HEK293 (cell line): ENCODE data around the gene AHRR.

Experiments used
- ZBTB8A ChIP-seq: fragments of 450-650 bp; formaldehyde crosslinking; IDR thresholded peaks from 2 replicates; pipeline ENCODE4 v1.5.1; 2016; ENCODE audit warnings: missing biosample characterization, missing genetic modification characterization
- ZNF530 ChIP-seq: fragments of 450-650 bp; formaldehyde crosslinking; IDR thresholded peaks from 2 replicates; pipeline ENCODE4 v1.5.1; 2016; ENCODE audit warnings: low read depth, missing biosample characterization, missing genetic modification characterization
- ZNF555 ChIP-seq: fragments of 450-650 bp; formaldehyde crosslinking; conservative IDR thresholded peaks from 2 replicates; pipeline ENCODE4 v1.5.1; 2017; ENCODE audit warnings: missing biosample characterization, mild to moderate bottlenecking, missing genetic modification characterization, inconsistent platforms
- TF ChIP-seq, protein P1 (sequence below): fragments of 450-650 bp; formaldehyde crosslinking; IDR thresholded peaks from 2 replicates; pipeline ENCODE4 v1.5.1; 2016; ENCODE audit warnings: missing biosample characterization, missing genetic modification characterization
- TF ChIP-seq, protein P2 (sequence below): fragments of 450-650 bp; formaldehyde crosslinking; IDR thresholded peaks from 2 replicates; pipeline ENCODE4 v1.5.1; 2016; ENCODE audit warnings: missing biosample characterization, missing genetic modification characterization

DNA sequence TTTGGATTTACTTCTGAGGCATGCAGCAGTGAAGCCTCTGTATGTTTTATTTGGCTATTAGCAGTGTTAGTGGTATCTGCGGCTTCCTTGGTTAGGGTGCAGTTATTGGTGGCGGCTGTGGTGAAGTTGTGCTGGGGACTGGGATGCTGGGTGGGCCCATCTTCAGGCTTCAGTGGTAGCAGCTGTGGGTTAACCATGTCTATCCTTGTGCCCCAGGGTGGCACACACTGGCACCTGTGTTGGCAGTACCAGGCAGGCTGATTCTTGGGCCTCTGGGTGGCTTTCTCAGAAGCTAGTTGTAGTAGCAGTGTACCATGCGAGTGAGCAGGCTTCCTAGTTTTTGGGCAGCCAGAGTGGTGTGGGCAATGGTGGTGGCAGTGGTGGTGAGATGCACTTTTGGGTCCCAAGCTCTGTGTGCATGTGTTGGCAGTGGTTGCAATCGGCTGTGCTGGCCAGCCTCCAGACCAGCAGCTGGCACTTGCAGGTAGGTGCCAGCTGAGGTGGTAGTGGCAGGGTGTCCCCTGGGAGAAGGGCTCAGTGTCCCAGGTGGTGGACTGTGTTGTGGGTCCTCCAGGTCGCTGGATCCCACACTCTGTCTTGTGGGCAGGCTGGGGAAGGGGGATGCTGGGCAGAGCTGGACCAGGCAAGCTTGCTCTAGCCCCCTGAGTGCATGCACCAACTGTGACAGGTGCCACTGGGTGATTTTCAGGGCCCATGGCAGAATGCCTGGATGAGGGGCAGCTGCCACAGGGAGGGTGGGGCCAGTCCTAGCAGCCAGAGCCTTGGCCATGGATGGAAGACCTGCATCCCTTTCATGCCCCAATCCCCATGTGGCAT lies 13.6 kb downstream of the AHRR start:
- TF ChIP-seq ZNF530 (tag by site-specific recombination) (no peak), ZNF555 (tag by site-specific recombination) (no peak), ZBTB8A (tag by site-specific recombination) (no peak)
- TF ChIP-seq, protein P1, sequence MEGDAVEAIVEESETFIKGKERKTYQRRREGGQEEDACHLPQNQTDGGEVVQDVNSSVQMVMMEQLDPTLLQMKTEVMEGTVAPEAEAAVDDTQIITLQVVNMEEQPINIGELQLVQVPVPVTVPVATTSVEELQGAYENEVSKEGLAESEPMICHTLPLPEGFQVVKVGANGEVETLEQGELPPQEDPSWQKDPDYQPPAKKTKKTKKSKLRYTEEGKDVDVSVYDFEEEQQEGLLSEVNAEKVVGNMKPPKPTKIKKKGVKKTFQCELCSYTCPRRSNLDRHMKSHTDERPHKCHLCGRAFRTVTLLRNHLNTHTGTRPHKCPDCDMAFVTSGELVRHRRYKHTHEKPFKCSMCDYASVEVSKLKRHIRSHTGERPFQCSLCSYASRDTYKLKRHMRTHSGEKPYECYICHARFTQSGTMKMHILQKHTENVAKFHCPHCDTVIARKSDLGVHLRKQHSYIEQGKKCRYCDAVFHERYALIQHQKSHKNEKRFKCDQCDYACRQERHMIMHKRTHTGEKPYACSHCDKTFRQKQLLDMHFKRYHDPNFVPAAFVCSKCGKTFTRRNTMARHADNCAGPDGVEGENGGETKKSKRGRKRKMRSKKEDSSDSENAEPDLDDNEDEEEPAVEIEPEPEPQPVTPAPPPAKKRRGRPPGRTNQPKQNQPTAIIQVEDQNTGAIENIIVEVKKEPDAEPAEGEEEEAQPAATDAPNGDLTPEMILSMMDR (tag by site-specific recombination) = no peak
- TF ChIP-seq, protein P2, sequence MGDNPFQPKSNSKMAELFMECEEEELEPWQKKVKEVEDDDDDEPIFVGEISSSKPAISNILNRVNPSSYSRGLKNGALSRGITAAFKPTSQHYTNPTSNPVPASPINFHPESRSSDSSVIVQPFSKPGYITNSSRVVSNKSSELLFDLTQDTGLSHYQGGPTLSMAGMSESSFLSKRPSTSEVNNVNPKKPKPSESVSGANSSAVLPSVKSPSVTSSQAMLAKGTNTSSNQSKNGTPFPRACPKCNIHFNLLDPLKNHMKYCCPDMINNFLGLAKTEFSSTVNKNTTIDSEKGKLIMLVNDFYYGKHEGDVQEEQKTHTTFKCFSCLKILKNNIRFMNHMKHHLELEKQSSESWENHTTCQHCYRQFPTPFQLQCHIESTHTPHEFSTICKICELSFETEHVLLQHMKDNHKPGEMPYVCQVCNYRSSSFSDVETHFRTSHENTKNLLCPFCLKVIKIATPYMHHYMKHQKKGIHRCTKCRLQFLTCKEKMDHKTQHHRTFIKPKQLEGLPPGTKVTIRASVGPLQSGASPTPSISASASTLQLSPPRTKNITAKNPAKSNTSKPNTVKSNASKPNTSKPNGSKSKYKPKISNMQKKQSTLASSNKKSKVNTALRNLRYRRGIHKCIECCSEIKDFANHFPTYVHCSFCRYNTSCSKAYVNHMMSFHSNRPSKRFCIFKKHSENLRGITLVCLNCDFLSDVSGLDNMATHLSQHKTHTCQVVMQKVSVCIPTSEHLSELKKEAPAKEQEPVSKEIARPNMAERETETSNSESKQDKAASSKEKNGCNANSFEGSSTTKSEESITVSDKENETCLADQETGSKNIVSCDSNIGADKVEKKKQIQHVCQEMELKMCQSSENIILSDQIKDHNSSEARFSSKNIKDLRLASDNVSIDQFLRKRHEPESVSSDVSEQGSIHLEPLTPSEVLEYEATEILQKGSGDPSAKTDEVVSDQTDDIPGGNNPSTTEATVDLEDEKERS (tag by site-specific recombination) = no peak
